ENCODE results near the gene OR4D2.

OR4D2 gene

GRCh38 chr17:58184308-58184985, 17.7 kb downstream of the OR4D2 start:
- H3K4me3 ChIP-seq (ENCODE audit: low read depth, low read length): no peak overlapping the region
- TF ChIP-seq, protein P1, sequence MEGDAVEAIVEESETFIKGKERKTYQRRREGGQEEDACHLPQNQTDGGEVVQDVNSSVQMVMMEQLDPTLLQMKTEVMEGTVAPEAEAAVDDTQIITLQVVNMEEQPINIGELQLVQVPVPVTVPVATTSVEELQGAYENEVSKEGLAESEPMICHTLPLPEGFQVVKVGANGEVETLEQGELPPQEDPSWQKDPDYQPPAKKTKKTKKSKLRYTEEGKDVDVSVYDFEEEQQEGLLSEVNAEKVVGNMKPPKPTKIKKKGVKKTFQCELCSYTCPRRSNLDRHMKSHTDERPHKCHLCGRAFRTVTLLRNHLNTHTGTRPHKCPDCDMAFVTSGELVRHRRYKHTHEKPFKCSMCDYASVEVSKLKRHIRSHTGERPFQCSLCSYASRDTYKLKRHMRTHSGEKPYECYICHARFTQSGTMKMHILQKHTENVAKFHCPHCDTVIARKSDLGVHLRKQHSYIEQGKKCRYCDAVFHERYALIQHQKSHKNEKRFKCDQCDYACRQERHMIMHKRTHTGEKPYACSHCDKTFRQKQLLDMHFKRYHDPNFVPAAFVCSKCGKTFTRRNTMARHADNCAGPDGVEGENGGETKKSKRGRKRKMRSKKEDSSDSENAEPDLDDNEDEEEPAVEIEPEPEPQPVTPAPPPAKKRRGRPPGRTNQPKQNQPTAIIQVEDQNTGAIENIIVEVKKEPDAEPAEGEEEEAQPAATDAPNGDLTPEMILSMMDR (IDR thresholded peaks at IDR 0.05; ENCODE audit: control insufficient read depth, extremely low read depth, insufficient read depth): no peak
- no peak for DNase-seq (ENCODE audit: low read depth)

DNA sequence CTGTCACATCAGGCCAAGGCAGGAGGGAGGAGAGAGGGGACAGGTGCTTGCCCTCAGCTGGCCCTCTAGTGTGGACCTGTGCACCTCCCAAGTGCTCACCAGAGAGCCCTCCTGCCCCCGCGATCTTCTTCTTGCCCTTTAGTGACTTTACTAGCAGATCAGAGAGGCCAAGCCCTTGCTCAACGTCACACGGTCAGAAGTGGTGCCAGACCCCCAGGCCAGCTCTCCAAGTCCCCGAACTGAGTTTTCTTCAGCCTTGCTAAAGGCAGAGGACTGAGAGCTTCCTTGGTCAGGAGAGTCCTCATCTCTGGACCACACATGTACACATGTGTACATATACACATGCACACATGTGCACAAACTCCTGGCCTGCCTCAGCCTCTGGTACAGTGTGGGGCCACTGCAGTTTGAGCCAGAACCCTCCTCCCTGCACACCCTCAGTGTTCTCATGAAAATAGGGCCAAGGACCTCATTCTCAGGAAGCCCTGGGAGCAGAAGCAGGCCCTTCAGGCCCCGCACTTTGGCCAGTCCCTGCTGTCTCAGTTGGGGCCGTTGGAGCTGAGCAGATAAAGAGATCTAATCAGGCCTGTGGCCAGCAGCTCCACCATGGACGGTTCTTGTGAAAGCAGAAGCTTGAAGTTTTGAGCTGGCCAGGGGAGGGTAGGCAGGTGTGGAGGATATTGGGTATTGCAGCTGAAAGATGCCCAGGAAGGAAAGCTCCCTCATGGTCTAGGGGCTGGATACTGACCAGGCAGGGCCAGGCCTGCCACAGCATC, 18.4 kb downstream of the OR4D2 start:
- DNase-seq (ENCODE audit: low read depth): no peak
- TF ChIP-seq, protein P1 (IDR thresholded peaks at IDR 0.05; ENCODE audit: control insufficient read depth, extremely low read depth, insufficient read depth): no peak
- no peak overlapping the region for H3K4me3 ChIP-seq (ENCODE audit: low read depth, low read length)

DNA sequence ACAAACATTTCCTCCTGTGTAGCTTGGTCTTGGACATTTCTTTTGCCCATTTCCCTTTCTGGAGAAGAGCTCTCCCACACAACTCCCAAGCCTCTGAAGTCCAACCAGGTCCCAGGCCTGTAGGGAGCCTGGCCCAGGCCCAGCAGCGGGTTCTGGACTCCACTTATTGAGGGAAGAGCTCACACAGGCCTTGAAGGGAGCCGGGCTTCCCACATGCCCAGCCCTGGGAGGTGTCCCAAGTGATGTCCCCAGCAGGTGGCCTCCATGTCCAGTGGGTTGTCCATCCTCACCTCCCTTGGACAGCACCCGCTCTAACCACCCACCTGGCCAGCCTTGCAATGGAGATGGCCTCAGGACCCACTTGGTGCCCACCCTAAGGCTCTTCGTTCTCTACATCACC, 19.8 kb downstream of the OR4D2 start:
- TF ChIP-seq, protein P1 (IDR thresholded peaks at IDR 0.05; ENCODE audit: control insufficient read depth, extremely low read depth, insufficient read depth): no peak
- no peak for DNase-seq (ENCODE audit: low read depth)

DNA sequence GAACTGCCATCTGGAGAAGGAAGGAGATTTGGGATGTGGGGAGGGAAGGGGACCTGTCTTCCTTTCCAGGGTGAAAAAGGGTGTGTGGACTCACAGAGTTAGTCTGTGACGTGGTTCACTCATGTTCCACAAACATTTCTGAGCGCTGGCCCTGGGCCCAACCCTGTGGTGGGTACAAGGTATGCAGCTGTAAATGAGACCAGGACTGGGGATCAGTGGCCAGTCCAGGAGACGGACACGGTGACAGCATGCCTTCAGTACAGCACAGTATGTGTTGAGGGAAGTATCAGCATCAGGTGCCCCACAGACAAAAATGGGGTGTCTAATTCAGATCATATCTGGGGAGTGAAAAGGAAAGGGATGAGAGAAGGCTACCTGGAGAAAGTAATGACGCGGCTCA, 20.3 kb downstream of the OR4D2 start:
- no peak for DNase-seq (ENCODE audit: low read depth)
- TF ChIP-seq, protein P1 (IDR thresholded peaks at IDR 0.05; ENCODE audit: control insufficient read depth, extremely low read depth, insufficient read depth): no peak
- no peak overlapping the region for H3K4me3 ChIP-seq (ENCODE audit: low read depth, low read length)

More for the DNA sequence above, 19.8 kb downstream of the OR4D2 start:
- no peak overlapping the region for H3K4me3 ChIP-seq (ENCODE audit: low read depth, low read length)

- TF ChIP-seq, protein P1 (IDR thresholded peaks at IDR 0.05; ENCODE audit: control insufficient read depth, extremely low read depth, insufficient read depth): no peak
- no peak overlapping the region for H3K4me3 ChIP-seq (ENCODE audit: low read depth, low read length)
- no peak for DNase-seq (ENCODE audit: low read depth)
These were observed 20.9 kb downstream of the OR4D2 start for GRCh38 chr17:58187675-58188074.

DNA sequence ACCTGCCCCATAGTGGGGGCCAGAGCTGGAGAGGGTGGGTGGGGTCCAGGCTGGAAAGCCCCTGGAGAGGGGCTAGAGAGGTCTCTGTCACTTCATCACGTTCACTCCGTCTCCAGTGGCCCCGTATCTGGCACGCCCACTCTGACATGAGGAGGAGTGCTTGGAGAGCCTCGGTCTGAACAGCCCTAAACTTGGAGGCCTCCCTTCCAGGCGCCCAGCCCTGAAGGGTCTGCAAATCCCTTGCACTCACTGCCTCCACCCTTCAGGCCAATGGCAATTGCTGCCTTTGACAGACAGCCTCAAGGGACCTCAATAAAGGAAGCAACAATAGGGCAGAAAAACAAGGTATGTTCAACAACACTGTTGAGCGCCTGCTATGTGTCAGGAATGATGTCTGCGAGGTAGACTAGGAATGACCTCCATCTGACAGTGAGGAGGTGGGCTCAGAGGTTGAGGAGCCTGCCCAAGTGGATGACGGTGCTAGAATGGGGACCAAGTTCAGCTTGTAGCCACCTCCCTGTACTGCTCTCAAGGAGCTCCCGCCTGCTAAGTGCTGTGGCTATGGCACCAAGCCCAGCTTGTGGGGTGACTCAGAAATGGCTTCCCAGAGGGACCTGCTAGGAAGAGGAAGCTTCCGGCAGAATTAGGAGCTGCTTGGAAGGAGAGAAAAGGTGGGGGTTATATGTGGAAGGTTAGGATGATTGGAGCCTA, 22.8 kb downstream of the OR4D2 start:
- no peak overlapping the region for H3K4me3 ChIP-seq (ENCODE audit: low read depth, low read length)
- no peak for DNase-seq (ENCODE audit: low read depth)
- TF ChIP-seq, protein P1 (IDR thresholded peaks at IDR 0.05; ENCODE audit: control insufficient read depth, extremely low read depth, insufficient read depth): no peak
